Measurements from ENCODE around the gene SERPINE1. TPM values are rescaled to one million over a fixed set of nuclear protein-coding genes. Genes with fewer than 3 reads are reported as not detected.

The SERPINE1 gene
- total and polyA plus RNA-seq, 2 of the 13 experiments (the other 11 are each of a cell fraction or from before 2014, with no cell fraction given), result 21.2 to 1,576 TPM

- TF ChIP-seq FOXA3 (CRISPR knock-in tag; IDR thresholded peaks at IDR 0.05), result peak; percentile 23; the same call in 1 of the 2 replicates
- no peak for TF ChIP-seq POLR2AphosphoS2 (IDR thresholded peaks at IDR 0.05; ENCODE audit: low read depth, low read length)
- peak; percentile 52 for TF ChIP-seq XRCC5 (optimal IDR thresholded peaks at IDR 0.05; ENCODE audit: low read length)
- peak; percentile 83 for TF ChIP-seq SAP130 (CRISPR knock-in tag; IDR thresholded peaks at IDR 0.05; ENCODE audit: low read depth)
- TF ChIP-seq ARNT2 (CRISPR knock-in tag; IDR thresholded peaks at IDR 0.05; ENCODE audit: low read depth), result no peak
- 0 out of 2 replicates have a peak, but pooled peaks have one; percentile 31 for TF ChIP-seq ZBTB38 (CRISPR knock-in tag; IDR thresholded peaks at IDR 0.05)
- TF ChIP-seq ISL2 (CRISPR knock-in tag; IDR thresholded peaks at IDR 0.05), result 0 out of 2 replicates have a peak, but pooled peaks have one; percentile 21
- peak; percentile 7; the same call in 1 of the 2 replicates for TF ChIP-seq ZNF281 (CRISPR knock-in tag; IDR thresholded peaks at IDR 0.05; ENCODE audit: borderline replicate concordance)
- peak; percentile 72; the same call in 1 of the 2 replicates for TF ChIP-seq ZNF746 (CRISPR knock-in tag; IDR thresholded peaks at IDR 0.05)
- TF ChIP-seq ZSCAN21 (CRISPR knock-in tag; IDR thresholded peaks at IDR 0.05; ENCODE audit: borderline replicate concordance), result 0 out of 2 replicates have a peak, but pooled peaks have one; percentile 45
- peak; percentile 73 for TF ChIP-seq RBFOX2 (IDR thresholded peaks at IDR 0.05; ENCODE audit: low read depth, low read length)
- TF ChIP-seq GABPB1 (CRISPR knock-in tag; IDR thresholded peaks at IDR 0.05), result peak; percentile 63; the same call in 1 of the 2 replicates
- TF ChIP-seq SIN3A (IDR thresholded peaks at IDR 0.05; ENCODE audit: borderline replicate concordance, low read depth, low read length), result peak; percentile 16; the same call in 1 of the 2 replicates
- no peak for TF ChIP-seq NONO (IDR thresholded peaks at IDR 0.05)
- peak; percentile 81 for TF ChIP-seq NONO (CRISPR knock-in tag; conservative IDR thresholded peaks at IDR 0.05)
- peak; percentile 72 for TF ChIP-seq RFX5 (IDR thresholded peaks at IDR 0.05; ENCODE audit: low read depth, low read length)
- TF ChIP-seq ZNF770 (CRISPR knock-in tag; IDR thresholded peaks at IDR 0.05), result no peak
- 0 out of 2 replicates have a peak, but pooled peaks have one; percentile 9 for TF ChIP-seq KDM1A (CRISPR knock-in tag; IDR thresholded peaks at IDR 0.05)
- peak; percentile 49; the same call in 1 of the 2 replicates for TF ChIP-seq MIER3 (CRISPR knock-in tag; IDR thresholded peaks at IDR 0.05; ENCODE audit: borderline replicate concordance)
- peak; percentile 39; the same call in 1 of the 2 replicates for TF ChIP-seq POLR2AphosphoS5 (IDR thresholded peaks at IDR 0.05; ENCODE audit: low read depth, low read length)
- no peak for TF ChIP-seq ZNF660 (CRISPR knock-in tag; IDR thresholded peaks at IDR 0.05; ENCODE audit: borderline replicate concordance, low read depth)
- peak; percentile 14; the same call in 1 of the 2 replicates for TF ChIP-seq TFAP4 (IDR thresholded peaks at IDR 0.05; ENCODE audit: borderline replicate concordance, low read depth)
- TF ChIP-seq RFX3 (CRISPR knock-in tag; IDR thresholded peaks at IDR 0.05), result peak; percentile 93
- TF ChIP-seq ZNF451 (CRISPR knock-in tag; IDR thresholded peaks at IDR 0.05), result no peak
- TF ChIP-seq TAF15 (IDR thresholded peaks at IDR 0.05; ENCODE audit: low read depth, low read length, poor library complexity, severe bottlenecking), result peak; percentile 74
- TF ChIP-seq ZNF331 (CRISPR knock-in tag; IDR thresholded peaks at IDR 0.05), result 0 out of 2 replicates have a peak, but pooled peaks have one; percentile 36
Observed at GRCh38 chr7:101153969-101154692, 27.2 kb downstream of the SERPINE1 start, which contains the start of gene AP1S1 (continued).

All from HepG2 (cell line).